22Rv1 (cell line): ENCODE measurements around the gene HOXC10.

ENCODE experiments used
- ZFX ChIP-seq: fragments of 450-650 bp; IDR thresholded peaks from 2 replicates; pipeline ENCODE4 v1.6.1; 2017; ENCODE audit warnings: antibody characterized with exemption, borderline replicate concordance
- TF ChIP-seq, protein P1 (sequence below): fragments of 450-650 bp; IDR thresholded peaks from 2 replicates; pipeline ENCODE4 v1.5.1; 2017; ENCODE audit warnings: mild to moderate bottlenecking

DNA sequence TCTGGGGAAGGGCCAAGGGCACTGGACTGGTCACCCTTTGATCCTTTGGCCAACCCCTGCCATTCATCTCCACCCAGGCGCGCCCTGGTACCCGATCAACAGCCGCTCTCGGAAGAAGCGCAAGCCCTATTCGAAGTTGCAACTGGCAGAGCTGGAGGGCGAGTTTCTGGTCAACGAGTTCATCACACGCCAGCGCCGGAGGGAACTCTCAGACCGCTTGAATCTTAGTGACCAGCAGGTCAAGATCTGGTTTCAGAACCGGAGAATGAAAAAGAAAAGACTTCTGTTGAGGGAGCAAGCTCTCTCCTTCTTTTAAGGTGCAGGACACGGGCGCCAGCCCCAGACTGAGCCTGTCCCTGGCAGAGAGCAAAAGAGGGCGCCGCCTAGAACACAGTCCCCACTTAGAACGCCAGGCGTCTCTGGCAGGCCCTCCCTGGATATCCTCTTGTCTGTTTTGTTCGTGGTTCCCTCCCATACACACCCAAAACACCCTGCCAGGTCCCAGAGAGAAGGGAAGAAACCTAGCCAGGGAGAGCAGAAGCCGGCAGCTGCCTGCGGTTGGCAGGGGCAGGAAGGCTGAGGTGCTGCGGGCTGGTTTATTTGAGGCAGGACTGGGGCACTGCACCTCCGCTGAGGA lies 28.6 kb upstream of the HOXC10 start:
- TF ChIP-seq, protein P1, sequence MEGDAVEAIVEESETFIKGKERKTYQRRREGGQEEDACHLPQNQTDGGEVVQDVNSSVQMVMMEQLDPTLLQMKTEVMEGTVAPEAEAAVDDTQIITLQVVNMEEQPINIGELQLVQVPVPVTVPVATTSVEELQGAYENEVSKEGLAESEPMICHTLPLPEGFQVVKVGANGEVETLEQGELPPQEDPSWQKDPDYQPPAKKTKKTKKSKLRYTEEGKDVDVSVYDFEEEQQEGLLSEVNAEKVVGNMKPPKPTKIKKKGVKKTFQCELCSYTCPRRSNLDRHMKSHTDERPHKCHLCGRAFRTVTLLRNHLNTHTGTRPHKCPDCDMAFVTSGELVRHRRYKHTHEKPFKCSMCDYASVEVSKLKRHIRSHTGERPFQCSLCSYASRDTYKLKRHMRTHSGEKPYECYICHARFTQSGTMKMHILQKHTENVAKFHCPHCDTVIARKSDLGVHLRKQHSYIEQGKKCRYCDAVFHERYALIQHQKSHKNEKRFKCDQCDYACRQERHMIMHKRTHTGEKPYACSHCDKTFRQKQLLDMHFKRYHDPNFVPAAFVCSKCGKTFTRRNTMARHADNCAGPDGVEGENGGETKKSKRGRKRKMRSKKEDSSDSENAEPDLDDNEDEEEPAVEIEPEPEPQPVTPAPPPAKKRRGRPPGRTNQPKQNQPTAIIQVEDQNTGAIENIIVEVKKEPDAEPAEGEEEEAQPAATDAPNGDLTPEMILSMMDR, result no peak
- TF ChIP-seq ZFX, result no peak
